ENCODE results near the gene PVR.

The PVR gene

DNA sequence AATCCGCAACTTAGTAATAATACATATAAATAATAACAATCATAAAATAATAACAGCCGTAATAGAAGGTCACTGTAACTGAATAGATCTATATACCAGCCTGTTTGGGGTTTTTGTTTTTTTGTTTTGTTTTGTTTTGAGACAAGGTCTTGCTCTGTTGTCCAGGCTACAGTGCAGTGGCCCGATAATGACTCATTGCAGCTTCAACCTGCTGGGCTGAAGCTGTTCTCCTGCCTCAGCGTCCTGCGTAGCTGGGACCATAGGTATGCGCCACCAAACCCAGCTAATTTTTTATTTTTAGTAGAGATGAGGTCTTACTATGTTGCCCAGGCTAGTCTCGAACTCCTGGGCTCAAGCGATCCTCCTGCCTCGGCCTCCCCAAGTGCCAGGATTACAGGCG, 29.4 kb upstream of the PVR start:
- Histone ChIP-seq H3K9me3 (no peaks in the 10 kb centered on the region; the same call in 1 of the 2 replicates), H3K27me3 (no peaks in the 10 kb centered on the region), H3K36me3 (no peaks in the 10 kb centered on the region), H3K4me1 (no peaks in the 10 kb centered on the region), H3K4me3 (ENCODE audit: low read depth, low read length) (no peak overlapping the region)
- TF ChIP-seq, protein P1, sequence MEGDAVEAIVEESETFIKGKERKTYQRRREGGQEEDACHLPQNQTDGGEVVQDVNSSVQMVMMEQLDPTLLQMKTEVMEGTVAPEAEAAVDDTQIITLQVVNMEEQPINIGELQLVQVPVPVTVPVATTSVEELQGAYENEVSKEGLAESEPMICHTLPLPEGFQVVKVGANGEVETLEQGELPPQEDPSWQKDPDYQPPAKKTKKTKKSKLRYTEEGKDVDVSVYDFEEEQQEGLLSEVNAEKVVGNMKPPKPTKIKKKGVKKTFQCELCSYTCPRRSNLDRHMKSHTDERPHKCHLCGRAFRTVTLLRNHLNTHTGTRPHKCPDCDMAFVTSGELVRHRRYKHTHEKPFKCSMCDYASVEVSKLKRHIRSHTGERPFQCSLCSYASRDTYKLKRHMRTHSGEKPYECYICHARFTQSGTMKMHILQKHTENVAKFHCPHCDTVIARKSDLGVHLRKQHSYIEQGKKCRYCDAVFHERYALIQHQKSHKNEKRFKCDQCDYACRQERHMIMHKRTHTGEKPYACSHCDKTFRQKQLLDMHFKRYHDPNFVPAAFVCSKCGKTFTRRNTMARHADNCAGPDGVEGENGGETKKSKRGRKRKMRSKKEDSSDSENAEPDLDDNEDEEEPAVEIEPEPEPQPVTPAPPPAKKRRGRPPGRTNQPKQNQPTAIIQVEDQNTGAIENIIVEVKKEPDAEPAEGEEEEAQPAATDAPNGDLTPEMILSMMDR (IDR thresholded peaks at IDR 0.05; ENCODE audit: low read depth, low read length): no peak
- no peak for DNase-seq

DNA sequence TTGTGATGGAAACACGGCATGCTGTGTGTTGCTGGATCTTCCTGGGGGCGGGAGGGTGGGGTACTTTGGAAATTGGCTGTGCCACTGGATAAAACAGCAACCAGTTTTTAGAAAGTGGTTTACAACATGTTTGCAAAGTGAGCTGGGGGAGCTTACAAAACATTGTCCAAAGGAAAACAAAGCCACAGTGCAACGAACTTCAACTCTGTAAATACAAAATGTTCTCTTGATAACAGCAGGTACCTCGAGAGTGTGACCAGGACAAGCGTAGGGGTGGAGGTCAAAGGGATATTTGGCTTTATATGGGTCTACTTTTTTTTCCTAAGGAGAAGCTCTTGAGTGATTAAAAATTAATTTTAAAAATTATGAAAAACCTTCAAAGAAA, 27.9 kb upstream of the PVR start:
- Histone ChIP-seq H3K36me3 (no peaks in the 10 kb centered on the region), H3K4me3 (ENCODE audit: low read depth, low read length) (no peak overlapping the region), H3K27me3 (0 out of 2 replicates have a peak, but pooled peaks cover 3% of the 10 kb centered on the region), H3K9me3 (no peaks in the 10 kb centered on the region; the same call in 1 of the 2 replicates), H3K4me1 (no peaks in the 10 kb centered on the region)
- TF ChIP-seq, protein P1 (IDR thresholded peaks at IDR 0.05; ENCODE audit: low read depth, low read length): no peak
- no peak for DNase-seq

DNA sequence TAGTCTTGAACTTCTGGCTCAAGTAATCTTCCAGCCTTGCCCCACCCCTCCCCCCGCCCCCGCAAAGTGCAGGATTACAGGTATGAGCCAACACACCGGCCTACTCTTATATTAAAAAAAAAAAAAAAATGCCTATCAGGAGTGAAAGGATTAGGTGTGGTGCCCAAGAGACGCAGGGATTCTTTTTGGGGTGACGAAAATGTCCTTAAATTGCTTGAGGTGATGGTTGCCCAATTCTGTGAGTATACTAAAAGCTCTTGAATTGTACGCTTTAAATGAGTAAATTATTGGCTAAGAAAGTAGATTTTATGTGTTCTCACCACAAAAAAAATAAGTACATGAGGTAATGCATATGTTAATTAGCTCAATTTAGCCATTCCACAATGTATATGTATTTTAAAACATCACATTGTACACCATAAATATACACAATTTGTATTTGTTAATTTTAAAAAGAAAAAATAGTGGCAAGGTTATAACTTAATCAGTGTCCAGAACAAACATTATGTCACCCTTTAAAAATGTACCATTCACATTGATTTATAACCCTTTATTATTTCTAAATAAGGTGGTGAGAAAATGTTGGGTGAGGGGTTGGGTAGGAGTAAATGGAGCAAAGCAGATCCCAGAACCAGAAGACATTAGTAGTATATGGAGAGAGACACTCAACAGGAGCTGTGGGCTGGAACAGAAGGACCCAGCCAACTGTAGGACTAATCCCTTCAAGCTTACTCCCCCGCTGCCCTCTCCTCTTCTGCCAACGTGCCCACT, 26.4 kb upstream of the PVR start:
- Histone ChIP-seq H3K4me1 (no peaks in the 10 kb centered on the region), H3K4me3 (ENCODE audit: low read depth, low read length) (no peak overlapping the region), H3K36me3 (no peaks in the 10 kb centered on the region), H3K27me3 (0 out of 2 replicates have a peak, but pooled peaks cover 3% of the 10 kb centered on the region), H3K9me3 (no peaks in the 10 kb centered on the region; the same call in 1 of the 2 replicates)
- TF ChIP-seq, protein P1 (IDR thresholded peaks at IDR 0.05; ENCODE audit: low read depth, low read length): no peak
- DNase-seq: no peak

DNA sequence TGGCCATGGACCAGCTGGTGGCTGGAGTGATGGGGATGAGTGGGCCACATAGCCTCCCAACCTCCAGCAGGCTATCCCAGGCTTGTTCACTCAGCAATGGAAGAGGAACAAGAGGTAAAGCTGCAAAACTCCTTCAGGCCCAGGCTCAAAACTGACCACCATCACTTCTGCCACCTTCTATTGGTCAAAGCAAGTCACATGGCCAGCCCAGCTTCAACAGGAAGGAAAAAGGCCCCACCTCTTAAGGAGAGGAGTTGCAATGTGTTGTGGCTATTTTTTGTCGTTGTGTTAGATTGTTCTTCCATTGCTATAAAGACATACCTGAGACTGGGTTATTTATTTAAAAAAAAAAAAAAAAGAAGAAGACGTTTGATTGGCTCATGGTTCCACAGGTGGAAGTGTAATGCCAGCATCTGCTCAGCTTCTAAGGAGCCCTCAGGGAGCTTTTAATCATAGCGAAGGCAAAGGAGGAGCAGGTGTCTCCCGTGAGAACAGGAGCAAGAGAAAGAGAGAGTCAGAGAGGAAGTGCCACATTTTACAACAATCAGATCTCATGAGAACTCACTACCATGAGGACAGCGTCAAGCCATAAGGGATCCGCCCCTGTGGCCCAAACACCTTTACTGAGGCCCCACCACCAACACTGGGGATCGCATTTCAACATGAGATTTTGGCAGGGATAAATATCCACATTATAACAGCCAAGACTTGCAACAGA, 24.9 kb upstream of the PVR start:
- no peak for DNase-seq
- Histone ChIP-seq H3K27me3 (0 out of 2 replicates have a peak, but pooled peaks cover 3% of the 10 kb centered on the region), H3K36me3 (no peaks in the 10 kb centered on the region), H3K4me3 (ENCODE audit: low read depth, low read length) (no peak overlapping the region), H3K9me3 (no peaks in the 10 kb centered on the region; the same call in 1 of the 2 replicates), H3K4me1 (no peaks in the 10 kb centered on the region)
- TF ChIP-seq, protein P1 (IDR thresholded peaks at IDR 0.05; ENCODE audit: low read depth, low read length): no peak

DNA sequence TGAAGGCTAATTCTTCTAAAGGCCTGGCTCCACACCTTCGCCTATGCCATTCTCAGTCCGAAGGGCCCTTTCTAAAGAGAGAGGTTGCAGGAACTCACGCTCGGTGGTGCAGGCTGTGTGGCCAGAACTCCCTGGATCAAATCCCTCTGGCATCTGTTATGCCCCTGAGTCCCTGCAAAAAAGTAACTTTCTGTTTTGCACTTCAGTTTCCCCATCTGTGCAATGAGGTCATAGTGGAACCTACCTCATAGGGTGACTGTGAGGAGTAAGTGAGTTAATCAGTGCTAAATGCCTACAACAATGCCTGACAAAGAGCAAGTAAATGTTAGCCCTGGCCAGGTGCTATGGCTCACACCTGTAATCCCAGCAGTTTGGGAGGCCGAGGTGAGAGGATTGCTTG, 23.0 kb upstream of the PVR start:
- Histone ChIP-seq H3K9me3 (no peaks in the 10 kb centered on the region), H3K4me3 (ENCODE audit: low read depth, low read length) (no peak overlapping the region), H3K4me1 (no peaks in the 10 kb centered on the region), H3K36me3 (no peaks in the 10 kb centered on the region), H3K27me3 (0 out of 2 replicates have a peak, but pooled peaks cover 3% of the 10 kb centered on the region)
- no peak for DNase-seq
- TF ChIP-seq, protein P1 (IDR thresholded peaks at IDR 0.05; ENCODE audit: low read depth, low read length): no peak

DNA sequence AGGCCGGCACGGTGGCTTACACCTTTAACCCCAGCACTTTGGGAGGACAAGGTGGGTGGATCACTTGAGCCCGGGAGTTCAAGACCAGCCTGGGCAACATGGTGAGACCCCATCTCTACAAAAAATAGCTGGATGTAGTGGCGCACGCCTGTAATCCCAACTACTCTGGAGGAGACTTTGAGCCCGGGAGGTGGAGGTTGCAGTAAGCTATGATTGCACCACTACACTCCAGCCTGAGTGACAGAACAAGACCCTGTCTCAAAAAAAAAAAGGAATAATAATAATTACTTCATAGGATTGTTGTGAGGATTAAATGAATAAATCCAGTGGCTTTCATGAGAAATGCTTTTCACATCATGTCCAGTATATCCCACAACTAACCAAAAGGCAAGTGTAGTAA, 22.3 kb upstream of the PVR start:
- DNase-seq: no peak
- Histone ChIP-seq H3K4me3 (ENCODE audit: low read depth, low read length) (no peak overlapping the region), H3K9me3 (no peaks in the 10 kb centered on the region), H3K4me1 (no peaks in the 10 kb centered on the region), H3K36me3 (no peaks in the 10 kb centered on the region), H3K27me3 (0 out of 2 replicates have a peak, but pooled peaks cover 3% of the 10 kb centered on the region)
- TF ChIP-seq, protein P1 (IDR thresholded peaks at IDR 0.05; ENCODE audit: low read depth, low read length): no peak
